Heart right ventricle (tissue), 16 donors: ENCODE data around the gene FBXL2. TPM values are rescaled to one million over a fixed set of nuclear protein-coding genes. Genes with fewer than 3 reads are reported as not detected.

Experiments
- ATAC-seq, 8 donors: fragments of 200-7000 bp; cut with Tn5 transposase; one replicate each; pipeline ENCODE4 v1.9.1; 2020; ENCODE audit warnings: mild to moderate bottlenecking in 8 of 8, moderate library complexity in 8 of 8, moderate number of reproducible peaks in 1 of 8
- DNase-seq, 2 donors: peaks; one replicate each; pipeline ENCODE4 v3.0.0-alpha.2; 2020
- H3K27ac ChIP-seq, 10 donors: fragments of 200-600 bp; sonication (generic) in 2 of 10; one replicate each; pipeline versions ENCODE4 v1.5.0 to v1.8.0; 2020 to 2022; ENCODE audit warnings: mild to moderate bottlenecking in 3 of 10
- H3K27me3 ChIP-seq, 7 donors: fragments of 200-600 bp; one replicate each; pipeline ENCODE4 v1.8.0; 2021 to 2022; ENCODE audit warnings: mild to moderate bottlenecking in 2 of 7
- H3K36me3 ChIP-seq, 9 donors: fragments of 200-600 bp; sonication (generic) in 1 of 9; one replicate each; pipeline versions ENCODE4 v1.5.0 to v1.8.0; 2020 to 2022; ENCODE audit warnings: mild to moderate bottlenecking in 2 of 9
- H3K4me1 ChIP-seq, 9 donors: fragments of 200-600 bp; sonication (generic) in 1 of 9; one replicate each; pipeline versions ENCODE4 v1.5.0 to v1.8.0; 2020 to 2022; ENCODE audit warnings: mild to moderate bottlenecking in 4 of 9
- H3K4me3 ChIP-seq, 10 donors: fragments of 200-600 bp; sonication (generic) in 2 of 10; one replicate each; pipeline versions ENCODE4 v1.5.0 to v1.8.0; 2020 to 2022; ENCODE audit warnings: mild to moderate bottlenecking in 7 of 10, moderate library complexity in 2 of 10
- H3K9me3 ChIP-seq, 11 donors: fragments of 200-600 bp in 10 of 11; sonication (generic) in 2 of 11; one replicate each; pipeline versions ENCODE4 v1.5.0 to v1.8.0; 2013 to 2022; ENCODE audit warnings: mild to moderate bottlenecking in 2 of 11, control low read depth in 1 of 11, moderate library complexity in 1 of 11
- WGBS, 2 donors: extraction: QIAGEN DNeasy Blood & Tissue Kit; methylation state at CpG; one replicate each; pipeline ENCODE4 v1.1.7; 2013; ENCODE audit warnings: inconsistent platforms in 1 of 2; 5-methylcytosine and 5-hydroxymethylcytosine counted together
- intact Hi-C, 10 donors: fragments of 100-400 bp; cut with DNase I; formaldehyde crosslinking; loops; one replicate each; pipeline versions ENCODE4 v1.11.1 to v1.14.2; 2022
- polyA plus RNA-seq, 2 donors: library from polyadenylated mRNA; stranded (reverse); fragments of 200-250 nt; gene quantifications; one replicate each; pipeline ENCODE4 v1.2.3, GENCODE V29; 2013
- total RNA-seq, 10 donors: library from RNA; stranded (reverse); fragmentation: NEBNext Ultra II Directional in 3 of 10; extraction: Animal tissue kit (Norgen Biotek cat#: 25700) in 3 of 10; gene quantifications; one replicate each; pipeline versions ENCODE4 v1.2.1 to v1.2.4, GENCODE V29; 2021 to 2023
- TF ChIP-seq, protein P1 (sequence below), 9 donors: fragments of 200-600 bp; sonication (generic) in 2 of 9; IDR thresholded peaks; one replicate each; pipeline versions ENCODE4 v1.5.0 to v1.8.0; 2021 to 2022; ENCODE audit warnings: antibody characterized with exemption in 9 of 9, mild to moderate bottlenecking in 5 of 9, moderate library complexity in 1 of 9
- donor health status: Arrhythmogenic right ventricular cardiomyopathy.
- donor health status: ischemic (EF 13 %, LVEDD 7.1; RV severe dilation, severe dysfunction).
- donor health status: healthy with polysubstance abuse.
- donor health status: DM: no; HTN: yes; CAD: no.
- donor health status: DM: no; HTN: no; CAD: no.
- donor health status: ischemic (EF 25% LVEDD 6.9; RV normal size, moderate dysfunction).
- donor health status: ischemic (EF 25% LVEDD 5.7; RV mildly dilated, moderate dysfunction).
- donor health status: healthy.
- donor health status: DM: yes; HTN: yes; CAD: no.
- donor health status: Ischemic cardiomyopathy.
- donor health status: ischemic (EF 35%, LVEDD 5.7; RV mildly dilated, moderate dysfunction).
- donor health status: nonischemic (EF 11% LVEDD 7.7; RV severe dilation, severe dysfunction).
- donor health status: DM: yes; HTN: yes; CAD: no.
- donor health status: PGD.
- donor health status: ischemic (EF 29% LVEDD 5.4; RV normal size, mild dysfunction).
- donor health status: nonischemic (EF 23%, LVEDD 6.1; RV moderate dilation, normal function).

The FBXL2 gene
- total and polyA plus RNA-seq, 12 donors, result 0.87 to 3.6 (median 2.0) TPM

GRCh38 chr3:33231756-33232465 lies 45.3 kb upstream of the FBXL2 start:
- WGBS, 2 donors, result 50 to 62% methylated on average over 5 of the region's 5 CpGs
- Histone ChIP-seq H3K4me3 (no peak overlapping the region), H3K9me3 (no peaks in the 10 kb centered on the region), H3K27ac (no peak overlapping the region), H3K27me3 (peaks cover 0 to 13% (median 0%) of the 10 kb centered on the region in 7 donors), H3K36me3 (no peaks in the 10 kb centered on the region), H3K4me1 (no peaks in the 10 kb centered on the region)
- no peak for ATAC-seq
- intact Hi-C loops, result no loop called here
- TF ChIP-seq, protein P1, sequence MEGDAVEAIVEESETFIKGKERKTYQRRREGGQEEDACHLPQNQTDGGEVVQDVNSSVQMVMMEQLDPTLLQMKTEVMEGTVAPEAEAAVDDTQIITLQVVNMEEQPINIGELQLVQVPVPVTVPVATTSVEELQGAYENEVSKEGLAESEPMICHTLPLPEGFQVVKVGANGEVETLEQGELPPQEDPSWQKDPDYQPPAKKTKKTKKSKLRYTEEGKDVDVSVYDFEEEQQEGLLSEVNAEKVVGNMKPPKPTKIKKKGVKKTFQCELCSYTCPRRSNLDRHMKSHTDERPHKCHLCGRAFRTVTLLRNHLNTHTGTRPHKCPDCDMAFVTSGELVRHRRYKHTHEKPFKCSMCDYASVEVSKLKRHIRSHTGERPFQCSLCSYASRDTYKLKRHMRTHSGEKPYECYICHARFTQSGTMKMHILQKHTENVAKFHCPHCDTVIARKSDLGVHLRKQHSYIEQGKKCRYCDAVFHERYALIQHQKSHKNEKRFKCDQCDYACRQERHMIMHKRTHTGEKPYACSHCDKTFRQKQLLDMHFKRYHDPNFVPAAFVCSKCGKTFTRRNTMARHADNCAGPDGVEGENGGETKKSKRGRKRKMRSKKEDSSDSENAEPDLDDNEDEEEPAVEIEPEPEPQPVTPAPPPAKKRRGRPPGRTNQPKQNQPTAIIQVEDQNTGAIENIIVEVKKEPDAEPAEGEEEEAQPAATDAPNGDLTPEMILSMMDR (IDR thresholded peaks at IDR 0.05), result no peak
- no peak for DNase-seq

DNA sequence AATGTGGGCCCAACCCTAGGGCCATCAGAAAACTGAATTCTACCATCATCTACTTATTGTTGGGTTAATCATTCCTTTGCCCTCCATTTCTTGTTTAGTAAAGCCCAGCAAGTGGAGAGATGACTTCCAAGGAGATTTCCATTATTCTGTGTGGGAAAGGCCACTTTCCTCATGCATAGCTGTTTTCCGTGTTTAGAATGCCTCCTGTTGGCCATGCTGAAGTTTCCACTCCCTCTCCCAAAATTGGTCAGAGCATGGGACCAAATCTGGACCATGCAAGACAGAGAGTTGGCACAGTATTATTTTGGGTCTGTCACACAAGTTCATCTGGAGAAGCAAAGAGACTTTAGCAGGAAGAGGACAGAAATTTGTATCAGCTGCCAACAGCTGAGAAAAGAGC lies 43.4 kb upstream of the FBXL2 start:
- peaks cover 0 to 6% (median 0%) of the 10 kb centered on the region in 11 donors for H3K9me3 ChIP-seq
- ATAC-seq (no peak), DNase-seq (no peak)
- TF ChIP-seq, protein P1 (IDR thresholded peaks at IDR 0.05), result no peak
- peaks cover 0 to 16% (median 0%) of the 10 kb centered on the region in 7 donors for H3K27me3 ChIP-seq
- no peak overlapping the region for H3K4me3 ChIP-seq
- intact Hi-C loops, result no loop called here
- no peak overlapping the region for H3K27ac ChIP-seq
- WGBS, 2 donors, result 86 to 88% methylated on average over 1 of the region's 1 CpG
- no peaks in the 10 kb centered on the region for H3K36me3 ChIP-seq
- H3K4me1 ChIP-seq, result no peaks in the 10 kb centered on the region

- no peak for DNase-seq
- no peak for ATAC-seq
- 71 to 86% methylated on average over 2 of the region's 2 CpGs for WGBS, 2 donors
- intact Hi-C loops, result no loop called here
- Histone ChIP-seq H3K4me3 (no peak overlapping the region), H3K27me3 (peaks cover 0 to 14% (median 0%) of the 10 kb centered on the region in 7 donors), H3K9me3 (peaks cover 0 to 19% (median 0%) of the 10 kb centered on the region in 11 donors), H3K4me1 (no peaks in the 10 kb centered on the region), H3K36me3 (no peaks in the 10 kb centered on the region), H3K27ac (no peak overlapping the region)
- TF ChIP-seq, protein P1 (IDR thresholded peaks at IDR 0.05), result no peak
Measured at GRCh38 chr3:33236005-33236404, 41.2 kb upstream of the FBXL2 start.

DNA sequence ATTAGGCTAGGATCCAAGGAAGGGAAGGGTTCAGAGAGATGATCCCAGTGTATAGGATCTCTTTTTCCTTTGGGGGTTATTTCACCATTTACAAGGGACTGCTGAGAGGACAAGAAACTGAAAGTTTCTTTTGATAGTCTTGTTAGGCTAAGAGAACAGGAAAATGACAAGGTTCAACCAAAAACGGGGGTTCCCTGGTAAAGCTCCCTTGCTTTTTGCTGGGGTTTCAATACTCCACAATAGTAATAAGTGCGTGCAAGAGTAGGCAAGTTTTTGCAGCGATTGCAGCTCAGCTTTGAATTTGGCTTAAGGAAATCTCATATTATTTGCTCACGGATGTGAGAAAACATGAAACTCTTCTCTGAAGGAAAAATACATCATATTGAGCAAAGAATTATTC lies 39.8 kb upstream of the FBXL2 start:
- no peak overlapping the region for H3K4me3 ChIP-seq
- TF ChIP-seq, protein P1 (IDR thresholded peaks at IDR 0.05), result no peak
- no peak for ATAC-seq
- H3K9me3 ChIP-seq, result peaks cover 0 to 19% (median 0%) of the 10 kb centered on the region in 11 donors
- no peaks in the 10 kb centered on the region for H3K4me1 ChIP-seq
- H3K27ac ChIP-seq, result no peak overlapping the region
- 83 to 88% methylated on average over 4 of the region's 4 CpGs for WGBS, 2 donors
- DNase-seq, result no peak
- H3K36me3 ChIP-seq, result no peaks in the 10 kb centered on the region
- peaks cover 0 to 9% (median 0%) of the 10 kb centered on the region in 7 donors for H3K27me3 ChIP-seq
- intact Hi-C loops, result no loop called here
